GM18505 (cell line): ENCODE data around the gene MEF2B.
"Not testable (repeated sequence)": the region's sequence is repeated elsewhere in the genome, so short reads cannot be mapped to it uniquely, and the experiment has no call there.

ENCODE experiments used
- ATAC-seq: cut with Tn5 transposase; IDR thresholded peaks from one replicate; pipeline ENCODE4 v1.9.1; 2021; ENCODE audit not compliant: unreplicated experiment
- POLR2A ChIP-seq: IDR thresholded peaks from 4 replicates; pipeline ENCODE4 v1.6.1; 2011; ENCODE audit warnings: borderline replicate concordance; ENCODE audit not compliant: insufficient read depth, insufficient read length; ENCODE audit errors: extremely low read depth

MEF2B gene

GRCh38 chr19:19139876-19140229, 30.2 kb downstream of the MEF2B start:
- no peak for ATAC-seq
- no peak for TF ChIP-seq POLR2A

GRCh38 chr19:19138109-19138981, 31.7 kb downstream of the MEF2B start, which contains the start of gene TMEM161A:
TSS of gene TMEM161A (minus strand) at chr19:19138478. CDS start at chr19:19138428, 50 bp downstream.
- TF ChIP-seq POLR2A: peak; percentile 76
- peak; percentile 92 for ATAC-seq

- TF ChIP-seq POLR2A: no peak
- ATAC-seq: no peak
Measured at GRCh38 chr19:19137556-19138108, 32.4 kb downstream of the MEF2B start.

- not testable (repeated sequence) for ATAC-seq
Measured at GRCh38 chr19:19135713-19136112, 34.4 kb downstream of the MEF2B start.

- no peak for TF ChIP-seq POLR2A
- no peak for ATAC-seq
Measured at GRCh38 chr19:19134687-19135158, 35.3 kb downstream of the MEF2B start.

- no peak for TF ChIP-seq POLR2A
- ATAC-seq: no peak
Measured at GRCh38 chr19:19133985-19134384, 36.1 kb downstream of the MEF2B start.

GRCh38 chr19:19132912-19133311, 37.2 kb downstream of the MEF2B start:
- no peak for TF ChIP-seq POLR2A
- no peak for ATAC-seq

DNA sequence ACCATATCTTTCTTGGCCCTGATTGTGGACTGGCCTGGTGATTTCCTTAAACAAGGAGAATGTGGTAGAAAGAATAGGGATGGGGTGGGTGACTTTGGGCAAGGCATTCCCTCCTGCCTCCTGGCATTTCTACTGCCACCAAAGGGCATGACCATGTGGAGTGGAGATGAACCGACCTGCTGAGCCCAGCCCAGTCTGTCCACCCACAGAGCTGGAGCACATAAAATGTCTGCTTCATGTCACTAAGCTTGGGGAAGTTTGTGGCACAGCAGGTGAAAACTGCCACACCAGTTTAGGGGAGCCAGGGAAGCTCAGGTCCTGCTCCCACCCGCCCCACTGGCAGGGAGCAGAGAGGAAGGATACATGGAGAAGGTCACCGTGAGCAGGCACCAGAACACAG, 38.1 kb downstream of the MEF2B start:
- TF ChIP-seq POLR2A: no peak
- no peak for ATAC-seq

- no peak for TF ChIP-seq POLR2A
- ATAC-seq: no peak
Measured at GRCh38 chr19:19126102-19126501, 44.0 kb downstream of the MEF2B start.

- no peak for TF ChIP-seq POLR2A
- ATAC-seq: no peak
Measured at GRCh38 chr19:19123386-19123785, 46.7 kb downstream of the MEF2B start.

DNA sequence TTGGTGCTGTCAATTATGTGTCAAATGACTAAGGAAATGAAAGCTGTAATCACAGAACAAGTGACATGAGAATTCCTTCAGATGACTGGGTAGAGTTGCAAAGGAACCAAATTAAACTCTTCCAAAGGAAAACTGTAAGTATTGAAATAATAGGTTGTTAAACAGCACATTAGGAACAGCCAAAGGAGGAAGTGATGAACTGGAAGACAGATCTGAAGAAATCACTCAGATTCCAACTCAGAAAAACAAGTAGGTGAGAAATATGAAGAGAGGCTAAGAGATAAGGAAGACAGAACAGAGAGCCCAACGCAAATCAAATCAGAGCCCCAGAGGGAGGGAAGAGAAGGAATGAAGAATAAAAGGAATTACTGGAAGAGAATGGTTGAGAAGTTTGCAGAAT, 47.2 kb downstream of the MEF2B start:
- ATAC-seq: no peak

GRCh38 chr19:19121371-19121770, 48.7 kb downstream of the MEF2B start:
- TF ChIP-seq POLR2A: no peak
- ATAC-seq: no peak

More for the DNA sequence above, 47.2 kb downstream of the MEF2B start:
- TF ChIP-seq POLR2A: no peak

DNA sequence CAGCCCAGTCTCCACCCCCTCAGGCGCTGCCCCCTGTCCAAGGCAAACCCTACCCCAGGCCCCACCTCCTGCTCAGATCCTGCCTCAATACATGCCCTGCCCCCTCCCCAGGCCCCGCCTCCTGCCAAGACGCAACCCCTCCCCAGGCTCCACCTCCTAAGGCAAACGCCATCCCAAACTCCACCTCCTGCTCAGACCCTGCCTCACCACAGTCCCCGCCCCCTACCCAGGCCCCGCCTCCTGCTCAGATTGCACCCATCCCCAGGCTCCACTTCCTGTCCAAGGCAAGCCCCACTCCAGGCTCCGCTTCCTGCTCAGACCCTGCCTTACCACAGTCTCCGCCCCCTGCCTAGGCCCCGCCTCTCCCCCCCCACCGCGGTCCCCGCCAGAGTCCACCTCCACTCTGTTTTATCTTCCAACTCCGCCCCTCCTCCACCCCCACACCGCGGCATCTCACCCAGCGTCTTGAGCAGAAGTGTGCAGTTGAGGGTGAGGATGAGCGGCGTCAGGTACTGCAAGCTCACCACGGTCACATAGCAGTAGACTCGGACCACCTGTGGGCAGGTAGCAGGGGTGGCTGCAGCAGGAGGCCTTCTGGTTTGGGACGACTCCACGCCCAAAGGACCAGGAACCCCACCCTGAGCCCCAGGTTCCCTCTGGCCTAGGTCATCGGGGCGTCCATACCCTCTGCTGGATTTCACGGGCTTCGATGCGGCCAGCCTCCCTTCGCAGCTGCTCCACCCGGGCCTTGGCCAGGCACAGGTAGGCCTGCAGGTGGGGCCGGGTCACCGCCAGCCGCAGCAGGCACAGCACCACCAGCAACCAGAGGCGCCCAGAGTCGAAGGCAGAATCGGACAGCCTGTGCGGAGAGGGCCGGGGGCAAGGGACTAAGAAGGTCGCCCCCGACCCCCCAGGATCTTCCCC, 49.5 kb downstream of the MEF2B start:
- no peak for ATAC-seq
- TF ChIP-seq POLR2A: no peak

- no peak for ATAC-seq
- TF ChIP-seq POLR2A: no peak
Measured at GRCh38 chr19:19119325-19120237, 50.5 kb downstream of the MEF2B start.
